Suprapubic skin (tissue), 4 donors: ENCODE measurements around the gene AVP. TPM values are rescaled to one million over a fixed set of nuclear protein-coding genes. Genes with fewer than 3 reads are reported as not detected.

Experiments
- DNase-seq, 2 donors: peaks; one replicate each; pipeline ENCODE4 v3.0.0-alpha.2; 2019; ENCODE audit warnings: low spot score in 2 of 2
- H3K27ac ChIP-seq: fragments of 200-600 bp; sonication (generic); one replicate; pipeline ENCODE4 v1.5.1; 2019
- H3K27me3 ChIP-seq: fragments of 200-600 bp; sonication (generic); one replicate; pipeline ENCODE4 v1.5.1; 2019
- H3K36me3 ChIP-seq: fragments of 200-600 bp; sonication (generic); one replicate; pipeline ENCODE4 v1.5.1; 2019
- H3K4me1 ChIP-seq: fragments of 200-600 bp; sonication (generic); one replicate; pipeline ENCODE4 v1.5.1; 2019
- H3K4me3 ChIP-seq: fragments of 200-600 bp; sonication (generic); one replicate; pipeline ENCODE4 v1.5.1; 2019; ENCODE audit warnings: mild to moderate bottlenecking
- H3K9me3 ChIP-seq: fragments of 200-600 bp; sonication (generic); one replicate; pipeline ENCODE4 v1.5.1; 2019
- EP300 ChIP-seq: sonication (generic); formaldehyde crosslinking; IDR thresholded peaks from one replicate; pipeline ENCODE4 v1.6.1; 2017; ENCODE audit warnings: antibody characterized with exemption
- POLR2A ChIP-seq, 2 donors: fragments of 450-650 bp; IDR thresholded peaks; one replicate each; pipeline ENCODE4 v1.6.1; 2017; ENCODE audit warnings: antibody characterized with exemption in 2 of 2, mild to moderate bottlenecking in 2 of 2, moderate library complexity in 2 of 2
- POLR2AphosphoS5 ChIP-seq, 3 donors: sonication (generic); formaldehyde crosslinking; IDR thresholded peaks; one replicate each; pipeline ENCODE4 v1.6.1; 2017; ENCODE audit warnings: antibody characterized with exemption in 3 of 3
- WGBS: methylation state at CpG from one replicate; pipeline ENCODE4 v1.1.5; 2018; 5-methylcytosine and 5-hydroxymethylcytosine counted together
- total RNA-seq, 4 donors: library from RNA; depleted of rRNA; stranded (reverse); fragments of >200 nt; gene quantifications; one replicate each; pipeline ENCODE4 v1.1.0, GENCODE V29; 2016
- TF ChIP-seq, protein P1 (sequence below), 2 donors: fragments of 200-600 bp in 1 of 2; fragments of 450-650 bp in 1 of 2; sonication (generic) in 1 of 2; IDR thresholded peaks; one replicate each; pipeline ENCODE4 v1.5.1; 2016 to 2019; ENCODE audit warnings: antibody characterized with exemption in 2 of 2, mild to moderate bottlenecking in 1 of 2, moderate library complexity in 1 of 2

AVP gene
- total RNA-seq, 4 donors from 2014 or later = not detected

GRCh38 chr20:3051385-3052019 lies 33.0 kb downstream of the AVP start:
- H3K4me3 ChIP-seq = no peak overlapping the region
- no peak for DNase-seq
- 64% methylated on average over 7 of the region's 7 CpGs for WGBS
- peaks cover 11% of the 10 kb centered on the region for H3K4me1 ChIP-seq
- H3K27me3 ChIP-seq = no peaks in the 10 kb centered on the region
- TF ChIP-seq, protein P1, sequence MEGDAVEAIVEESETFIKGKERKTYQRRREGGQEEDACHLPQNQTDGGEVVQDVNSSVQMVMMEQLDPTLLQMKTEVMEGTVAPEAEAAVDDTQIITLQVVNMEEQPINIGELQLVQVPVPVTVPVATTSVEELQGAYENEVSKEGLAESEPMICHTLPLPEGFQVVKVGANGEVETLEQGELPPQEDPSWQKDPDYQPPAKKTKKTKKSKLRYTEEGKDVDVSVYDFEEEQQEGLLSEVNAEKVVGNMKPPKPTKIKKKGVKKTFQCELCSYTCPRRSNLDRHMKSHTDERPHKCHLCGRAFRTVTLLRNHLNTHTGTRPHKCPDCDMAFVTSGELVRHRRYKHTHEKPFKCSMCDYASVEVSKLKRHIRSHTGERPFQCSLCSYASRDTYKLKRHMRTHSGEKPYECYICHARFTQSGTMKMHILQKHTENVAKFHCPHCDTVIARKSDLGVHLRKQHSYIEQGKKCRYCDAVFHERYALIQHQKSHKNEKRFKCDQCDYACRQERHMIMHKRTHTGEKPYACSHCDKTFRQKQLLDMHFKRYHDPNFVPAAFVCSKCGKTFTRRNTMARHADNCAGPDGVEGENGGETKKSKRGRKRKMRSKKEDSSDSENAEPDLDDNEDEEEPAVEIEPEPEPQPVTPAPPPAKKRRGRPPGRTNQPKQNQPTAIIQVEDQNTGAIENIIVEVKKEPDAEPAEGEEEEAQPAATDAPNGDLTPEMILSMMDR (IDR thresholded peaks at IDR 0.05) = no peak
- TF ChIP-seq EP300 = no peak
- no peak for TF ChIP-seq POLR2A (IDR thresholded peaks at IDR 0.05)
- TF ChIP-seq POLR2AphosphoS5 (IDR thresholded peaks at IDR 0.05) = no peak
- H3K36me3 ChIP-seq = peaks cover 28% of the 10 kb centered on the region
- no peaks in the 10 kb centered on the region for H3K9me3 ChIP-seq
- H3K27ac ChIP-seq = no peak overlapping the region

DNA sequence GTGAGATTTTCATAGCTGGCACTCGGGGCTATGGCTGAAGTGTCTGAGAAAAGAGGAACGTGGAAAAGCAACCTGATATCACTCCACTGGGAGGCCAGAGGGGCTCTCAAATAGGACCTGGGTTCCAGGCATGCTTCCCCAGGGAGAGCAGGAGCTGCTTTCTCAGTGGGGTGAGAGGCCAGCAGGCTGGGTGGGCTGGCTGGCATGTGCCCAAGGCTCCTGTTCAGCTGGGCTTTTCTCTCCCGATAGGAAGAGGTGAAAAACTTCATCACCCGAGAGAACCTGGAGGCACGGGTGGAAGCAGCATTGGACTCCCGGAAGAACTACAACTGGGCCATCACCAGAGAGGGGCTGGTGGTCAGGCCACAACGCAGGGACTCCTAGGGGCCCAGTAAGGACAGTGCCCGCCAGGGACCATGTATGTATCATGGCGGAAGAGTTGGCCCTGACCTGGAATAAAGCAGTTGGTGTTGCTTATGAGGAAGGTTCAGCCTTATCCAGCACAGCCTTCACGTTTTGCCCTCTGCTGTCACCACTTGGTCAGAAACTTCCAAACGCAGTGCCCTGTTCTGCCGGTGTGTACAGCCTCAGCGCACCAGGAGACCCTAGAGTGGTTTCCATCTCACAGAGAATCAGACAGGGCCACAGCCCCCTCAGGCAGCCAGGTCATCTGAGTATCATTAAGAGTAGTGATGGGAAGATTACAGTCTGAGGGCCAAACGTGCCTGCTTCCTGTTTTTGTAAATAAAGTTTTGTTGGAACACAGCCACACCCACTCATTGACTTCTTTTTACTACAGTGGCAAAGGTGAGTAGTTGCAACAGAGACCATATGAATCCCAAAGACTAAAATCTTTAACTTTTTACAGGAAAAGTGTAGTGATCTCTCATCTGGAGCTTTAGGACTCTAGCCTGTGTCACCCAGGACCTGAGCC lies 36.8 kb downstream of the AVP start:
- Histone ChIP-seq H3K27me3 (no peaks in the 10 kb centered on the region), H3K4me1 (peaks cover 18% of the 10 kb centered on the region), H3K36me3 (peaks cover 28% of the 10 kb centered on the region), H3K27ac (no peak overlapping the region), H3K9me3 (no peaks in the 10 kb centered on the region), H3K4me3 (no peak overlapping the region)
- 81% methylated on average over 12 of the region's 14 CpGs for WGBS
- DNase-seq = no peak
- TF ChIP-seq POLR2AphosphoS5 (IDR thresholded peaks at IDR 0.05) (no peak), EP300 (no peak), POLR2A (IDR thresholded peaks at IDR 0.05) (no peak)
- TF ChIP-seq, protein P1 (IDR thresholded peaks at IDR 0.05) = no peak

GRCh38 chr20:3046677-3047462 lies 37.7 kb downstream of the AVP start:
- TF ChIP-seq POLR2AphosphoS5 (IDR thresholded peaks at IDR 0.05) (no peak), POLR2A (IDR thresholded peaks at IDR 0.05) (no peak), EP300 (no peak)
- TF ChIP-seq, protein P1 (IDR thresholded peaks at IDR 0.05) = no peak
- no peak for DNase-seq
- 51% methylated on average over 27 of the region's 39 CpGs for WGBS
- Histone ChIP-seq H3K4me3 (peak overlapping the region; percentile 60), H3K4me1 (peaks cover 20% of the 10 kb centered on the region), H3K27me3 (no peaks in the 10 kb centered on the region), H3K9me3 (no peaks in the 10 kb centered on the region), H3K36me3 (peaks cover 28% of the 10 kb centered on the region), H3K27ac (peak overlapping the region; percentile 83)

- peak within 1 kb of the TSS; percentile 60 for H3K4me3 ChIP-seq
- TF ChIP-seq, protein P1 (IDR thresholded peaks at IDR 0.05) = no peak
- TF ChIP-seq POLR2AphosphoS5 (IDR thresholded peaks at IDR 0.05) (peak in 1 of 3 donors; percentile 19), EP300 (no peak), POLR2A (IDR thresholded peaks at IDR 0.05) (peak in 1 of 2 donors; percentile 41)
- H3K27me3 ChIP-seq = no peaks in the 10 kb centered on the region
- peak; percentile 91 for DNase-seq
- WGBS = 0% methylated on average over 12 of the region's 104 CpGs
- H3K4me1 ChIP-seq = peaks cover 24% of the 10 kb centered on the region
- peaks cover 28% of the 10 kb centered on the region for H3K36me3 ChIP-seq
- no peaks in the 10 kb centered on the region for H3K9me3 ChIP-seq
- peak within 1 kb of the TSS; percentile 83 for H3K27ac ChIP-seq
Observed at GRCh38 chr20:3045816-3046676, 38.5 kb downstream of the AVP start, which contains the start of gene MRPS26. TSS of gene MRPS26 (plus strand) at chr20:3046052. CDS start at chr20:3046069, 17 bp downstream.
